Activated CD8-positive, alpha-beta T cell treated with anti-CD3 and anti-CD28 coated beads, Interleukin-2, amount 10 ng/mL, durations not matched to agents 7 days and 5 days (primary cell): Measurements from ENCODE around the gene MYL6B. TPM values are rescaled to one million over a fixed set of nuclear protein-coding genes. Genes with fewer than 3 reads are reported as not detected.

Experiments used
- total RNA-seq, 2 experiments: library from RNA; stranded (reverse); gene quantifications; one replicate each; pipeline ENCODE4 v1.2.3, GENCODE V29; 2021

Gene MYL6B
- total RNA-seq, 2 experiments from 2014 or later = 60.0 to 60.7 TPM

Other genes starting within 250 kb of the MYL6B start
- 10 to 100 TPM; 51.6 to 52.2 TPM for gene PYM1, start 224.7 kb upstream of the MYL6B start, total RNA-seq
- gene DGKA, start 221.4 kb upstream of the MYL6B start, total RNA-seq = 100 to 1,000 TPM; 541 to 575 TPM
- under 1 TPM; 0.10 to 0.55 TPM for gene PMEL, start 186.5 kb upstream of the MYL6B start, total RNA-seq
- gene CDK2, start 185.8 kb upstream of the MYL6B start, total RNA-seq = 100 to 1,000 TPM; 128 to 130 TPM
- 10 to 100 TPM; 51.9 to 52.9 TPM for gene RAB5B, start 178.5 kb upstream of the MYL6B start, total RNA-seq
- 1 to 10 TPM; 5.8 to 6.8 TPM for gene SUOX, start 155.3 kb upstream of the MYL6B start, total RNA-seq
- 10 to 100 TPM; 19.9 to 20.7 TPM for gene IKZF4, start 131.5 kb upstream of the MYL6B start, total RNA-seq
- gene RPS26, start 110.7 kb upstream of the MYL6B start, total RNA-seq = 10 to 100 TPM; 25.2 to 27.2 TPM
- gene ERBB3, start 72.4 kb upstream of the MYL6B start, total RNA-seq = 1 to 10 TPM; 5.4 to 5.9 TPM
- gene PA2G4, start 48.0 kb upstream of the MYL6B start, total RNA-seq = 100 to 1,000 TPM; 316 to 323 TPM
- gene RPL41, start 36.0 kb upstream of the MYL6B start, total RNA-seq = 1,000 to 10,000 TPM; 3,845 to 4,046 TPM
- 10 to 100 TPM in 1 of 2 experiments, 1 to 10 TPM in 1; 9.1 to 10.6 TPM for gene ZC3H10, start 34.3 kb upstream of the MYL6B start, total RNA-seq
- gene ESYT1, start 24.3 kb upstream of the MYL6B start, total RNA-seq = 100 to 1,000 TPM; 317 to 333 TPM
- 1,000 to 10,000 TPM; 1,527 to 1,542 TPM for gene MYL6, start 5.8 kb downstream of the MYL6B start, total RNA-seq
- 100 to 1,000 TPM; 144 to 154 TPM for gene SMARCC2, start 36.9 kb downstream of the MYL6B start, total RNA-seq
- 10 to 100 TPM; 27.9 to 32.9 TPM for gene RNF41, start 69.3 kb downstream of the MYL6B start, total RNA-seq
- 10 to 100 TPM; 64.3 to 69.5 TPM for gene NABP2, start 71.8 kb downstream of the MYL6B start, total RNA-seq
- gene SLC39A5, start 77.5 kb downstream of the MYL6B start, total RNA-seq = under 1 TPM in 1 of 2 experiments, not detected in 1; 0.52 TPM
- 10 to 100 TPM; 54.5 to 55.0 TPM for gene ANKRD52, start 105.8 kb downstream of the MYL6B start, total RNA-seq
- gene COQ10A, start 114.4 kb downstream of the MYL6B start, total RNA-seq = 10 to 100 TPM; 19.6 to 19.7 TPM
- gene CS, start 147.7 kb downstream of the MYL6B start, total RNA-seq = 100 to 1,000 TPM; 218 to 228 TPM
- 100 to 1,000 TPM; 112 to 113 TPM for gene CNPY2, start 163.4 kb downstream of the MYL6B start, total RNA-seq
- 10 to 100 TPM; 61.8 to 63.7 TPM for gene PAN2, start 181.4 kb downstream of the MYL6B start, total RNA-seq
- gene IL23A, start 186.3 kb downstream of the MYL6B start, total RNA-seq = 1 to 10 TPM; 3.5 to 3.7 TPM
- gene STAT2, start 207.5 kb downstream of the MYL6B start, total RNA-seq = 100 to 1,000 TPM; 193 to 194 TPM
- gene APOF, start 210.3 kb downstream of the MYL6B start, total RNA-seq = not detected